Panc1 (cell line): ENCODE data around the gene ZNF578. TPM values are rescaled to one million over a fixed set of nuclear protein-coding genes. Genes with fewer than 3 reads are reported as not detected.
"Not testable (repeated sequence)": the region's sequence is repeated elsewhere in the genome, so short reads cannot be mapped to it uniquely, and the experiment has no call there.

Source experiments
- ATAC-seq: fragments of 200-7000 bp; cut with Tn5 transposase; 2 replicates; pipeline ENCODE4 v1.9.1; 2020; ENCODE audit warnings: mild to moderate bottlenecking, moderate library complexity
- BruUV-seq: library from RNA; stranded (reverse); fragments of 400-500 nt; replicated peaks from 2 replicates; lab custom pipeline; 2021; lab: Mats Ljungman, UMichigan
- CTCF ChIA-PET: fragments of 300-600 bp; sonication (Branson Sonifier 250); formaldehyde crosslinking; loops from one replicate; lab custom pipeline; 2022; ENCODE audit warnings: antibody characterized with exemption; lab: Charles Lee
- POLR2A ChIA-PET: fragments of 300-600 bp; sonication (Branson Sonifier 250); formaldehyde crosslinking; loops from one replicate; lab custom pipeline; 2022; ENCODE audit warnings: antibody characterized with exemption; lab: Charles Lee
- DNase-seq: peaks from one replicate; pipeline ENCODE4 v3.0.0-alpha.2; 2010; ENCODE audit warnings: low read depth, low spot score
- H3K27ac ChIP-seq: 2 replicates; pipeline ENCODE4 v1.5.1; 2011; ENCODE audit warnings: mild to moderate bottlenecking, low read length, inconsistent platforms
- H3K27me3 ChIP-seq: fragments of 200-500 bp; sonication (Bioruptor generic); 2 replicates; pipeline ENCODE4 v1.6.0; 2014; ENCODE audit warnings: low read length, inconsistent platforms; ENCODE audit not compliant: control insufficient read depth, insufficient read depth
- H3K36me3 ChIP-seq: fragments of 200-500 bp; sonication (Bioruptor generic); 2 replicates; pipeline ENCODE4 v1.5.1; 2014; ENCODE audit warnings: inconsistent platforms, mild to moderate bottlenecking, low read length, moderate library complexity; ENCODE audit not compliant: control insufficient read depth, insufficient read depth
- H3K4me1 ChIP-seq: 2 replicates; pipeline ENCODE4 v1.5.1; 2011; ENCODE audit warnings: inconsistent platforms, mild to moderate bottlenecking, low read length, moderate library complexity; ENCODE audit not compliant: control insufficient read depth, insufficient read depth
- H3K4me3 ChIP-seq, 2 experiments: 2 replicates each; pipeline ENCODE4 v1.5.1; 2011 to 2012; ENCODE audit warnings: low read depth in 2 of 2, low read length in 2 of 2, mild to moderate bottlenecking in 2 of 2, inconsistent platforms in 1 of 2, moderate library complexity in 1 of 2
- H3K9me3 ChIP-seq: fragments of 200-500 bp; sonication (Bioruptor generic); 2 replicates; pipeline ENCODE4 v1.5.1; 2014; ENCODE audit warnings: low read depth, mild to moderate bottlenecking, inconsistent platforms, low read length, moderate library complexity; ENCODE audit not compliant: control insufficient read depth, insufficient read depth
- TCF7L2 ChIP-seq: IDR thresholded peaks from 2 replicates; pipeline ENCODE4 v1.6.1; 2011; ENCODE audit warnings: mild to moderate bottlenecking, low read depth, low read length, inconsistent platforms
- in situ Hi-C: cut with HindIII; loops from 2 replicates; pipeline ENCODE4 v1.10.0; 2016; ENCODE audit warnings: low sequenced_read_pairs, low pct_unique_long_range_greater_than_20kb
- intact Hi-C: fragments of 100-400 bp; cut with micrococcal nuclease; formaldehyde crosslinking; loops from one replicate; pipeline ENCODE4 v1.10.0; 2022; ENCODE audit not compliant: unreplicated experiment
- total RNA-seq: library from RNA; stranded (reverse); gene quantifications from one replicate; pipeline ENCODE4 v1.2.1, GENCODE V29; 2021; ENCODE audit not compliant: unreplicated experiment
- TF ChIP-seq, protein P1 (sequence below): fragments of 450-650 bp; IDR thresholded peaks from 2 replicates; pipeline ENCODE4 v1.5.1; 2017; ENCODE audit warnings: mild to moderate bottlenecking

ZNF578 gene
- total RNA-seq, 1 experiment from 2014 or later = not detected

DNA sequence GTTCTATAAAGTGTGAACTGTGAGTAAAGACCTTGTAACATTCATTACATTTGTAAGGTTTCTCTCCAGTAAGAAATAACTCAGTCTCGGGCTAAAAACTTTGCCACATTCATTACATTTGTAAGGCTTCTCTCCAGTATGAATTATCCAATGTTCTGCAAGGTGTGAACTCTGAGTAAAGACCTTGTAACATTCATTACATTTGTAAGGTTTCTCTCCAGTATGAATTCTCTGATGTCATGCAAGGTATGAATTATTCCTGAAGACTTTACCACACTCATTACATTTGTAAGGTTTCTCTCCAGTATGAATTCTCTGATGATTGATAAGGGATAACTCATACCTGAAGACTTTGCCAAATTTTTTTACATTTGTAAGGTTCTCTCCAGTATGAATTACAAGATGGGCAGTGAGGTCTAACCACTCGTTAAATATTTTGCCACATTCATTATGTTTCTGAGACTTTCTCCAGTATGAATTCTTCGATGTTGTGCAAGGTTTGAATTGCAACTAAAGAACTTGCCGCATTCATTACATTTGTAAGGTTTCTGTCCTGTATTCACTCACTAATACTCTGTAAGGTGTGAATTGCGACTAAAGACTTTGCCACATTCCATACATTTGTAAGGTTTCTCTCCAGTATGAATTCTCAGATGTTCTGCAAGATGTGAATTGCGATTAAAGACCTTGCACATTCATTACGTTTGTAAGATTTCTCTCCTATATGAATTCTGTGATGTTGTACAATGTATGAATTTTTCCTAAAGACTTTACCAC is 21.2 kb downstream of the ZNF578 start:
- H3K4me1 ChIP-seq = no peaks in the 10 kb centered on the region
- no peak overlapping the region for H3K27ac ChIP-seq
- BruUV-seq = no TSS peak
- ChIA-PET POLR2A (no interaction called here), CTCF (no interaction called here)
- no peak for DNase-seq
- H3K4me3 ChIP-seq = no peak overlapping the region
- no peak for ATAC-seq
- in situ Hi-C loops (no loop called here), intact Hi-C loops (no loop called here)
- TF ChIP-seq, protein P1, sequence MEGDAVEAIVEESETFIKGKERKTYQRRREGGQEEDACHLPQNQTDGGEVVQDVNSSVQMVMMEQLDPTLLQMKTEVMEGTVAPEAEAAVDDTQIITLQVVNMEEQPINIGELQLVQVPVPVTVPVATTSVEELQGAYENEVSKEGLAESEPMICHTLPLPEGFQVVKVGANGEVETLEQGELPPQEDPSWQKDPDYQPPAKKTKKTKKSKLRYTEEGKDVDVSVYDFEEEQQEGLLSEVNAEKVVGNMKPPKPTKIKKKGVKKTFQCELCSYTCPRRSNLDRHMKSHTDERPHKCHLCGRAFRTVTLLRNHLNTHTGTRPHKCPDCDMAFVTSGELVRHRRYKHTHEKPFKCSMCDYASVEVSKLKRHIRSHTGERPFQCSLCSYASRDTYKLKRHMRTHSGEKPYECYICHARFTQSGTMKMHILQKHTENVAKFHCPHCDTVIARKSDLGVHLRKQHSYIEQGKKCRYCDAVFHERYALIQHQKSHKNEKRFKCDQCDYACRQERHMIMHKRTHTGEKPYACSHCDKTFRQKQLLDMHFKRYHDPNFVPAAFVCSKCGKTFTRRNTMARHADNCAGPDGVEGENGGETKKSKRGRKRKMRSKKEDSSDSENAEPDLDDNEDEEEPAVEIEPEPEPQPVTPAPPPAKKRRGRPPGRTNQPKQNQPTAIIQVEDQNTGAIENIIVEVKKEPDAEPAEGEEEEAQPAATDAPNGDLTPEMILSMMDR = no peak
- TF ChIP-seq TCF7L2 = no peak
- peaks cover 29% of the 10 kb centered on the region for H3K9me3 ChIP-seq
- H3K36me3 ChIP-seq = no peaks in the 10 kb centered on the region
- no peaks in the 10 kb centered on the region for H3K27me3 ChIP-seq

DNA sequence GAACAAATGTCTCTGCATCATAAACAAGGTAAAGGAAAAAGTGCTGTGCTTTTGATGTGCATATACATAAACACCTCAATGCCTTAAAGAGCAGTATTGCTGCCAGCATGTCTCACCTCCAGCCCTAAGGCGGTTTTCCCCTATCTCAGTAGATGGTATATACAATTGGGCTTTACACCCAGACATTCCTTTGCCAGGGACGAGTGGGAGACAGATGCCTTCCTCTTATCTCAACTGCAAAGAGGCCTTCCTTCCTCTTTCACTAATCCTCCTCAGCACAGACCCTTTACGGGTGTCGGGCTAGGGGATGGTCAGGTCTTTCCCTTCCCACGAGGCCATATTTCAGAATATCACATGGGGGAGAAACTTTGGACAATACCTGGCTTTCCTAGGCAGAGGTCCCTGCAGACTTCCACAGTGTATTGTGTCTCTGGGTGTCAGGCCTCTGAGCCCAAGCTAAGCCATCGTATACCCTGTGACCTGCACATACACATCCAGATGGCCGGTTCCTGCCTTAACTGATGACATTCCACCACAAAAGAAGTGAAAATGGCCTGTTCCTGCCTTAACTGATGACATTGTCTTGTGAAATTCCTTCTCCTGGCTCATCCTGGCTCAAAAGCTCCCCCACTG is 30.9 kb downstream of the ZNF578 start:
- H3K4me1 ChIP-seq, in situ Hi-C loops, H3K27ac ChIP-seq, H3K27me3 ChIP-seq, H3K4me3 ChIP-seq, DNase-seq, H3K9me3 ChIP-seq, intact Hi-C loops, BruUV-seq, POLR2A ChIA-PET, ATAC-seq, H3K36me3 ChIP-seq, CTCF ChIA-PET: not testable (repeated sequence)

DNA sequence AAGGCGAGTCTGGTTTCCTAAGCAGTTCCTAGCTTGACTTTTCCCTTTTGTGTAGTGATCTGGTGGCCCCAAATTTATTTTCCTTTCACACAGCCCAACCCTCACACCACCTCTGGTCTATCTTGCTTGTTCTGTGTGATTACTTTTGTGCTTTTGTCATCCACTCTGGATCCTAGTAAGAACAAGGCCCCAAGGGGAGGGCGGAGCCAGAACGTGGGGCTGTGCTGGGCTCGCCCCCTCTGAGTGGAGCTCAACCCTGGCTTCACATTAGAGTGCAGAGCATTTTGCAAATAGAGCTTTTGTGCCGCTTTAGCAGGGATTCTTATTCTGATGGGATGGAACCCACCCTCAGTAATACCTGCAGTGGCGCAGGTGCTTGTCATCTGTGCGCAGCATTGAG is 31.7 kb downstream of the ZNF578 start:
- BruUV-seq, H3K9me3 ChIP-seq, H3K36me3 ChIP-seq, DNase-seq, H3K4me1 ChIP-seq, H3K4me3 ChIP-seq, intact Hi-C loops, H3K27me3 ChIP-seq, H3K27ac ChIP-seq, POLR2A ChIA-PET, CTCF ChIA-PET, in situ Hi-C loops, ATAC-seq: not testable (repeated sequence)

DNA sequence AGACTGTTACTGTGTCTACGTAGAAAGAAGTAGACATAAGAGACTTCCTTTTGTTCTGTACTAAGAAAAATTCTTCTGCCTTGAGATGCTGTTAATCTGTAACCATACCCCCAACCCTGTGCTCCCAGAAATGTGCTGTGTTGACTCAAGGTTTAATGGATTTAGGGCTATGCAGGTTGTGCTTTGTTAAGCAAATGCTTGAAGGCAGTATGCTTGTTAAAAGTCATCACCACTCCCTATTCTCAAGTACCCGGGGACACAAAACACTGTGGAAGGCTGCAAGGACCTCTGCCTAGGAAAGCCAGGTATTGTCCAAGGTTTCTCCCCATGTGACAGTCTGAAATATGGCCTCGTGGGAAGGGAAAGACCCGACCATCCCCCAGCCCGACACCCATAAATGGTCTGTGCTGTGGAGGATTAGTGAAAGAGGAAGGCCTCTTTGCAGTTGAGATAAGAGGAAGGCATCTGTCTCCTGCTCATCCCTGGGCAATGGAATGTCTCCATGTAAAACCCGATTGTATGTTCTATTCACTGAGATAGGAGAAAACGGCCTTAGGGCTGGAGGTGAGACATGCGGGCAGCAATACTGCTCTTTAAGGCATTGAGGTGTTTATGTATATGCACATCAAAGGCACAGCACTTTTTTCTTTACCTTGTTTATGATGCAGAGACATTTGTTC is 32.3 kb downstream of the ZNF578 start:
- BruUV-seq, H3K4me3 ChIP-seq, H3K27me3 ChIP-seq, H3K36me3 ChIP-seq, intact Hi-C loops, POLR2A ChIA-PET, H3K4me1 ChIP-seq, H3K27ac ChIP-seq, in situ Hi-C loops, ATAC-seq, H3K9me3 ChIP-seq, CTCF ChIA-PET, DNase-seq: not testable (repeated sequence)
